ENCODE results near the gene EPHX1.
"Not testable (repeated sequence)": the region's sequence is repeated elsewhere in the genome, so short reads cannot be mapped to it uniquely, and the experiment has no call there.

EPHX1 gene

GRCh38 chr1:225883616-225884265, 73.8 kb downstream of the EPHX1 start:
- DNase-seq: no peak

- DNase-seq: no peak
Measured at GRCh38 chr1:225885336-225885735, 75.4 kb downstream of the EPHX1 start.

- no peak for DNase-seq
Measured at GRCh38 chr1:225886159-225887029, 76.5 kb downstream of the EPHX1 start.

DNA sequence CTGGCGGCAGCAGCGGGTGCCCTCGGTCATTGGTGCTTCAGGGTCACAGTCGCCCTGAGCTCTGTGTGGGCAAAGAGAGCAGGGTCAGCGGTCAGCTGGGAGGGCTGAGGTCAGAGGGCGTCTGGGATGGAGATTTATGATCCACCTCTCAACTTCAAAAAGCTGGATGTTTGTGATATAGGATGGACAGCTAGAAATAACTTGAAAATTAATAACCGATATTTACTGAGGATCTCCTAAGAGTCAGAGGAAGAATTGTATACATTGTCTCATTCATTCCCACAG, 77.0 kb downstream of the EPHX1 start:
- no peak for DNase-seq

GRCh38 chr1:225887554-225888288, 77.8 kb downstream of the EPHX1 start:
- DNase-seq: not testable (repeated sequence)

- no peak for DNase-seq
Measured at GRCh38 chr1:225888289-225888897, 78.5 kb downstream of the EPHX1 start.

- DNase-seq: no peak
Measured at GRCh38 chr1:225888898-225889601, 79.1 kb downstream of the EPHX1 start, which contains the start of gene LEFTY1. TSS of gene LEFTY1 (minus strand) at chr1:225889146. CDS start at chr1:225889066, 80 bp downstream.

- DNase-seq: no peak
Measured at GRCh38 chr1:225889743-225890142, 79.8 kb downstream of the EPHX1 start.

GRCh38 chr1:225890346-225891228, 80.7 kb downstream of the EPHX1 start:
- no peak for DNase-seq

DNA sequence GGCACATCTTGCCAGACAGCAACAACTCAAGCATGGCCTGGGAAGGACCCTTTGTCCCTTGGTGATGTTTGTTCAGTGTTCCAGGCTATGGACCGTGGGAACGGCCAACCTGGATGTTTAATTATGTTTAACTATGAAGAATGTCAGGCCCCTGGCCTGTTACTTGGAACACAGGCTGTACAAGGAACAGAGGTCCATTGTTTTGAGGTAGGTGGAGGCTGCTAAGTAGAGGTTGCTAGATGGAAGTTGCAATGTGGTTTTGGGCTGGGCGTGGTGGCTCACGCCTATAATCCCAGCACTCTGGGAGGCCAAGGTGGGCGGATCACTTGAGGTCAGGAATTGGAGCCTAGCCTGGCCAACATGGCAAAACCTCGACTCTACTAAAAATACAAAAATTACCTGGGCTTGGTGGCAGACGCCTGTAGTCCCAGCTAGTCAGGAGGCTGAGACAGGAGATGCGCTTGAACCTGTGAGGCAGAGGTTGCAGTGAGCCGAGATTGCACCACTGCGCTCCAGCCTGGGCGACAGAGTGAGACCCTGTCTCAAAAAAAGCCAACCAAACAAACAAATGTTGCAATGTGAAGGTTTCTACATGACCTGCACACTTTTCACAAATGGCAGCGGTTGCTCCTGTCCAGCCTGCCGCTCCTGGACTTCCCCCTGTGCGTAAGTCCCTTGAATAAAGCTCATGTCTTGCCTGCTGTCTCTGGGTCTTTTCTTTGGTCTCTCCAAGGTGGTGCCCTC, 81.5 kb downstream of the EPHX1 start:
- DNase-seq: no peak

GRCh38 chr1:225892307-225892706, 82.4 kb downstream of the EPHX1 start:
- DNase-seq: no peak

Data from NCI-H82 (cell line).